Neural progenitor cell (in vitro differentiated cells): Measurements from ENCODE around the gene PTPRN2. TPM values are rescaled to one million over a fixed set of nuclear protein-coding genes. Genes with fewer than 3 reads are reported as not detected.
A peak's percentile ranks its signal among the peaks of the same experiment; 100 is the strongest.

ENCODE experiments used
- DNase-seq: peaks from one replicate; pipeline ENCODE4 v3.0.0-alpha.2; 2016; ENCODE audit warnings: low spot score
- H2AFZ ChIP-seq: fragments of 200-600 bp; sonication (generic); replicated peaks from 2 replicates; pipeline ENCODE4 v1.6.1; 2016; ENCODE audit warnings: antibody characterized with exemption
- H3F3A ChIP-seq: fragments of 200-600 bp; sonication (generic); 2 replicates; pipeline ENCODE4 v1.6.1; 2016; ENCODE audit warnings: antibody characterized with exemption, low read depth
- H3K27ac ChIP-seq: fragments of 200-600 bp; sonication (generic); 2 replicates; pipeline ENCODE4 v1.5.1; 2016; ENCODE audit warnings: mild to moderate bottlenecking
- H3K27me3 ChIP-seq: fragments of 200-600 bp; sonication (generic); 2 replicates; pipeline ENCODE4 v1.6.1; 2016; ENCODE audit warnings: mild to moderate bottlenecking, moderate library complexity
- H3K36me3 ChIP-seq: fragments of 200-600 bp; sonication (generic); 2 replicates; pipeline ENCODE4 v1.5.1; 2016
- H3K4me1 ChIP-seq: fragments of 200-600 bp; sonication (generic); 2 replicates; pipeline ENCODE4 v1.6.1; 2016; ENCODE audit warnings: mixed run types
- H3K4me2 ChIP-seq: fragments of 200-600 bp; sonication (generic); 2 replicates; pipeline ENCODE4 v1.6.1; 2016
- H3K4me3 ChIP-seq: fragments of 200-600 bp; sonication (generic); 2 replicates; pipeline ENCODE4 v1.5.1; 2016
- H3K79me2 ChIP-seq: fragments of 200-600 bp; sonication (generic); 2 replicates; pipeline ENCODE4 v1.6.1; 2016; ENCODE audit warnings: low read depth
- H3K9ac ChIP-seq: fragments of 200-600 bp; sonication (generic); 2 replicates; pipeline ENCODE4 v1.6.1; 2016
- H3K9me3 ChIP-seq: fragments of 200-600 bp; sonication (generic); 2 replicates; pipeline ENCODE4 v1.5.1; 2016; ENCODE audit warnings: low read depth
- H4K20me1 ChIP-seq: fragments of 200-600 bp; sonication (generic); 2 replicates; pipeline ENCODE4 v1.6.1; 2016; ENCODE audit warnings: low read depth
- H3K27ac Mint-ChIP-seq: 3 replicates; pipeline ENCODE4 v1.8.0; 2021; ENCODE audit warnings: mixed read lengths
- H3K27me3 Mint-ChIP-seq: 2 replicates; pipeline ENCODE4 v1.8.0; 2022; ENCODE audit warnings: low read depth, mild to moderate bottlenecking, inconsistent platforms, moderate library complexity, mixed read lengths; ENCODE audit not compliant: insufficient read depth
- H3K36me3 Mint-ChIP-seq: 3 replicates; pipeline ENCODE4 v1.8.0; 2021; ENCODE audit warnings: mixed read lengths
- H3K4me1 Mint-ChIP-seq: 3 replicates; pipeline ENCODE4 v1.8.0; 2021; ENCODE audit warnings: mixed read lengths
- H3K4me3 Mint-ChIP-seq: 3 replicates; pipeline ENCODE4 v1.8.0; 2021; ENCODE audit warnings: mild to moderate bottlenecking, moderate library complexity, mixed read lengths
- H3K9me3 Mint-ChIP-seq: 3 replicates; pipeline ENCODE4 v1.8.0; 2020; ENCODE audit warnings: mixed read lengths
- CTCF ChIP-seq: fragments of 200-600 bp; sonication (generic); IDR thresholded peaks from 2 replicates; pipeline ENCODE4 v1.5.1; 2017; ENCODE audit warnings: antibody characterized with exemption, mild to moderate bottlenecking
- EZH2 ChIP-seq: fragments of 200-600 bp; sonication (generic); IDR thresholded peaks from 2 replicates; pipeline ENCODE4 v1.6.1; 2017; ENCODE audit warnings: antibody characterized with exemption, mild to moderate bottlenecking, moderate library complexity
- EZH2phosphoT487 ChIP-seq: fragments of 200-600 bp; sonication (generic); IDR thresholded peaks from 2 replicates; pipeline ENCODE4 v1.6.1; 2017; ENCODE audit warnings: antibody characterized with exemption
- total RNA-seq: library from RNA; depleted of rRNA; stranded (reverse); fragments of >200 nt; gene quantifications from 2 replicates; pipeline ENCODE4 v1.2.3, GENCODE V29; 2015; ENCODE audit warnings: low replicate concordance

PTPRN2 gene
- total RNA-seq, 1 donor from 2014 or later: 3.0 TPM

GRCh38 chr7:157497744-157498651 is 1089.6 kb downstream of the PTPRN2 start:
- Histone ChIP-seq H3K4me3 (no peak overlapping the region), H4K20me1 (no peaks in the 10 kb centered on the region), H3K4me2 (no peak overlapping the region), H3K27me3 (peaks cover 27% of the 10 kb centered on the region), H3K9me3 (no peaks in the 10 kb centered on the region), H3K27ac (no peak overlapping the region), H3K79me2 (no peaks in the 10 kb centered on the region), H3K9ac (no peak overlapping the region), H2AFZ (no peak overlapping the region), H3K4me1 (no peaks in the 10 kb centered on the region), H3F3A (no peaks in the 10 kb centered on the region), H3K36me3 (no peaks in the 10 kb centered on the region)
- H3K4me3 Mint-ChIP-seq: peak overlapping the region; percentile 60
- peaks cover 46% of the 10 kb centered on the region for H3K4me1 Mint-ChIP-seq
- H3K27me3 Mint-ChIP-seq: peaks cover 12% of the 10 kb centered on the region
- H3K9me3 Mint-ChIP-seq: peaks cover 6% of the 10 kb centered on the region
- H3K27ac Mint-ChIP-seq: peak overlapping the region; percentile 96
- peaks cover 3% of the 10 kb centered on the region for H3K36me3 Mint-ChIP-seq
- no peak for DNase-seq
- TF ChIP-seq CTCF: no peak
- no peak for TF ChIP-seq EZH2
- TF ChIP-seq EZH2phosphoT487: no peak

DNA sequence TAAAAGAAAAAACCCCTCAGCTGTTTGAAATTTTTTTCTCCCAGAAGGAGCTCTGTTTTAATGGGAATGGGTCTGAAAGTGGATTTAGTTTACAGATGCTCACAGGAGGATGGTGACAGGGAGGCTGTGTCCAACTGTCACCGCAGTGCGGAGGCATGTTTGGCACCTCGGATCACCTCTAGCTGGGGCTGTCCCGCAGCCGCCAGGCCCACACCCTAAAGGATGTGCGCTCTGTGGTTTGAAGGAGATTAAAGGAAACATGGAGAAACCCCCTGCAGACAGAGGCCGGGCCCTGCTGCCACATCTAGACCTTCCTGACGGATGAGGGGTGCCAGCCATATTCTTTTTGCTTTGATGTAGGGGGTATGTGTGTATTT is 1090.3 kb downstream of the PTPRN2 start:
- Histone ChIP-seq H3K27me3 (peaks cover 31% of the 10 kb centered on the region), H3K27ac (no peak overlapping the region), H4K20me1 (no peaks in the 10 kb centered on the region), H2AFZ (no peak overlapping the region), H3K4me1 (no peaks in the 10 kb centered on the region), H3K4me3 (no peak overlapping the region), H3K9ac (no peak overlapping the region), H3K36me3 (no peaks in the 10 kb centered on the region), H3K4me2 (no peak overlapping the region), H3K9me3 (no peaks in the 10 kb centered on the region), H3F3A (no peaks in the 10 kb centered on the region), H3K79me2 (no peaks in the 10 kb centered on the region)
- Mint-ChIP-seq H3K27me3 (peaks cover 12% of the 10 kb centered on the region), H3K27ac (peak overlapping the region; percentile 63), H3K36me3 (peaks cover 3% of the 10 kb centered on the region), H3K4me1 (peaks cover 45% of the 10 kb centered on the region), H3K4me3 (no peak overlapping the region), H3K9me3 (peaks cover 6% of the 10 kb centered on the region)
- TF ChIP-seq EZH2phosphoT487 (no peak), EZH2 (no peak), CTCF (no peak)
- DNase-seq: no peak

DNA sequence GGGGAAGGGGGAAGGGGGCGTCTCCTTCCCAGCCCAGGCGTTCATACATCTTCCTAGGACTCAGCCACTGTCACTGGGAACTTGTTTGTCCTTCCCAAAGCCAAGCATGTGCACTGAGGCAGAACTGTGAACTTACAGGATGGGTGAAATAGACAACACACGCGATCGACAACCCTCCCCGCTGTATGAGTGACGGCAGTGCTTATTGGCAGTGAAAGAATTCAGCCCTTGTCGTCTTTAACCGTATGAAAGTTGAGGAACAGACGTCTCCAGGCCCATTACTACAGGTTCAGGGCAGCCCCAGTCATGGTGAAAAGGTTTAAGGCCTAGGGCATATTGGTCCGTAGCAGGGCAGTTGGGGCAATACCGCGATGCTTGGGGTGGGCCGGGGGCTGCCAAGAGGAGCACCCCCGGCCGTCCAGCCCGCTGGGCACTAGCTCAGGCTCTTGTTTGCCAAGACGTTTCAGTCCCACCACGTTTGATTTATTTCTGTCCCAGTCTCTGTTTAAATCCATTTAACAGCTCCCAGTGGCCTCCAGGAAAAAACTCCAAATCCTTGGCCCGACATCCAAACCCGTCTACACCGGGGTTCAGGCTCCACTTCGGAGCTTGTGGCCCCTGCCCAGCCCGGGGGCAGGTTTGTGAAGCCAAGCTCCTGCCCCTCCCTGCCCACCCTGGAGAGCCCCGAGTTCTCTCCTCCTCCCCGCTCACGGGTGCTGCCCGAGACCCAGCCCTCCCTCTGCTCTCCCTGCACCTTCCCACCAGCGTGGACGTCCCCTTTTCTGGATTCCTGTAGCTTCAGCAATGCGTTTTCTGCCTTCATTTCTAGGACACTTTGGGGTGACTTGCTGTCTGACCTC is 1091.0 kb downstream of the PTPRN2 start:
- Histone ChIP-seq H4K20me1 (no peaks in the 10 kb centered on the region), H3F3A (no peaks in the 10 kb centered on the region), H3K9ac (no peak overlapping the region), H3K27ac (no peak overlapping the region), H2AFZ (no peak overlapping the region), H3K4me1 (no peaks in the 10 kb centered on the region), H3K9me3 (no peaks in the 10 kb centered on the region), H3K4me2 (no peak overlapping the region), H3K4me3 (no peak overlapping the region), H3K27me3 (peaks cover 26% of the 10 kb centered on the region), H3K36me3 (no peaks in the 10 kb centered on the region), H3K79me2 (no peaks in the 10 kb centered on the region)
- no peak for DNase-seq
- H3K27ac Mint-ChIP-seq: peak overlapping the region; percentile 87
- H3K36me3 Mint-ChIP-seq: no peaks in the 10 kb centered on the region
- peaks cover 12% of the 10 kb centered on the region for H3K27me3 Mint-ChIP-seq
- TF ChIP-seq EZH2: no peak
- no peak for TF ChIP-seq CTCF
- no peak for TF ChIP-seq EZH2phosphoT487
- H3K4me1 Mint-ChIP-seq: peaks cover 40% of the 10 kb centered on the region
- no peak overlapping the region for H3K4me3 Mint-ChIP-seq
- peaks cover 7% of the 10 kb centered on the region for H3K9me3 Mint-ChIP-seq
